Progenitor cell of endocrine pancreas (in vitro differentiated cells): ENCODE results near the gene ATP2B2. TPM values are rescaled to one million over a fixed set of nuclear protein-coding genes. Genes with fewer than 3 reads are reported as not detected.
A peak's percentile ranks its signal among the peaks of the same experiment; 100 is the strongest.

ENCODE experiments used
- DNase-seq: peaks from one replicate; pipeline ENCODE4 v3.0.0; 2021; ENCODE audit warnings: low spot score; ENCODE audit not compliant: unreplicated experiment
- H3K27ac Mint-ChIP-seq: 2 replicates; pipeline ENCODE4 v1.8.0; 2021; ENCODE audit warnings: mild to moderate bottlenecking, moderate library complexity, mixed read lengths
- H3K27me3 Mint-ChIP-seq: 2 replicates; pipeline ENCODE4 v1.8.0; 2021; ENCODE audit warnings: mixed read lengths
- H3K36me3 Mint-ChIP-seq: 2 replicates; pipeline ENCODE4 v1.8.0; 2022; ENCODE audit warnings: mixed read lengths; ENCODE audit not compliant: insufficient read depth
- H3K4me1 Mint-ChIP-seq: 2 replicates; pipeline ENCODE4 v1.8.0; 2021; ENCODE audit warnings: low read depth, mixed read lengths
- H3K4me3 Mint-ChIP-seq: 2 replicates; pipeline ENCODE4 v1.8.0; 2021; ENCODE audit warnings: low read depth, mild to moderate bottlenecking, moderate library complexity, mixed read lengths
- H3K9me3 Mint-ChIP-seq: 2 replicates; pipeline ENCODE4 v1.8.0; 2021; ENCODE audit warnings: low read depth, mixed read lengths
- total RNA-seq: library from RNA; stranded (reverse); gene quantifications from 2 replicates; pipeline ENCODE4 v1.2.1, GENCODE V29; 2021
- TF ChIP-seq, protein P1 (sequence below): fragments of 200-600 bp; sonication (generic); IDR thresholded peaks from one replicate; pipeline ENCODE4 v1.5.0; 2021; ENCODE audit warnings: antibody characterized with exemption, mild to moderate bottlenecking; ENCODE audit not compliant: unreplicated experiment

Gene ATP2B2
- total RNA-seq, 1 donor from 2014 or later: 0.07 TPM

DNA sequence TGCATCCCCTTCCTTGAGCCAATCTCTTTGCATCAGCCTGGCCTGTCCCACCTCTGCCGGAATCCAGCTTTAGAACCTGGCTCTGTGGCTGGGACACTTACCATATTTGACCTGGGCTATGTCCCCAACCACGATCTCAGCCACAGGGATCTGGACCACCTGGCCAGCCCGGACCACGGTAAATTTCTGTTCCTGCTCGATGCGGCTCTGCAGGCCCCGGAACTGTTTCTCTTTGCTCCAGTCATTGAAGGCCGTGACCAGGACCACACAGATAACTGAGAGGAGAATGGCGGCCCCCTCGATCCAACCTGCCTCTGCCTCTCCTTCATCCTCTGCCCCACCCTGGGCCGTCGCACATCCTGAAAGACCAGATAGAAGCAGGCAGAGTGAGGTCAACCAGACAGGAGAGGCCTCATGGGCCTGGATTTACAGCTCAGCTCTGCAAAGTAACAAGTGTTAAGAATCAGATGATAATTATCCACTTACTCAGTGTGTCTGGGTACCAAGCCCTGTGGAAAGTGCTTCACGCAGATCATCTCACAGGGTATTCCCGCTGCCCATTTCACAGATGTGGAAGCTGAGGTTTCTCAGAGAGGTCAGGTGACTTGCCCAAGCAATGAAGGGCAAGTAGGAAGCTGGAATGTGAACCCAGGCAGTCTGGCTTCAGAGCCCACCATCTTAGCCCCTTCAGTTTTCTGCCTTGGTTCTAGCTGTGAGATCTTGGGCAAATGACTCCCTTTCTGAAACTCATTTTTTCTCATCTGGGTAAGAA is 103.2 kb downstream of the ATP2B2 start:
- no peak for DNase-seq
- Mint-ChIP-seq H3K4me1 (no peaks in the 10 kb centered on the region), H3K27me3 (peaks cover 5% of the 10 kb centered on the region), H3K4me3 (no peak overlapping the region), H3K9me3 (no peaks in the 10 kb centered on the region), H3K36me3 (no peaks in the 10 kb centered on the region), H3K27ac (no peak overlapping the region)
- TF ChIP-seq, protein P1, sequence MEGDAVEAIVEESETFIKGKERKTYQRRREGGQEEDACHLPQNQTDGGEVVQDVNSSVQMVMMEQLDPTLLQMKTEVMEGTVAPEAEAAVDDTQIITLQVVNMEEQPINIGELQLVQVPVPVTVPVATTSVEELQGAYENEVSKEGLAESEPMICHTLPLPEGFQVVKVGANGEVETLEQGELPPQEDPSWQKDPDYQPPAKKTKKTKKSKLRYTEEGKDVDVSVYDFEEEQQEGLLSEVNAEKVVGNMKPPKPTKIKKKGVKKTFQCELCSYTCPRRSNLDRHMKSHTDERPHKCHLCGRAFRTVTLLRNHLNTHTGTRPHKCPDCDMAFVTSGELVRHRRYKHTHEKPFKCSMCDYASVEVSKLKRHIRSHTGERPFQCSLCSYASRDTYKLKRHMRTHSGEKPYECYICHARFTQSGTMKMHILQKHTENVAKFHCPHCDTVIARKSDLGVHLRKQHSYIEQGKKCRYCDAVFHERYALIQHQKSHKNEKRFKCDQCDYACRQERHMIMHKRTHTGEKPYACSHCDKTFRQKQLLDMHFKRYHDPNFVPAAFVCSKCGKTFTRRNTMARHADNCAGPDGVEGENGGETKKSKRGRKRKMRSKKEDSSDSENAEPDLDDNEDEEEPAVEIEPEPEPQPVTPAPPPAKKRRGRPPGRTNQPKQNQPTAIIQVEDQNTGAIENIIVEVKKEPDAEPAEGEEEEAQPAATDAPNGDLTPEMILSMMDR: no peak

DNA sequence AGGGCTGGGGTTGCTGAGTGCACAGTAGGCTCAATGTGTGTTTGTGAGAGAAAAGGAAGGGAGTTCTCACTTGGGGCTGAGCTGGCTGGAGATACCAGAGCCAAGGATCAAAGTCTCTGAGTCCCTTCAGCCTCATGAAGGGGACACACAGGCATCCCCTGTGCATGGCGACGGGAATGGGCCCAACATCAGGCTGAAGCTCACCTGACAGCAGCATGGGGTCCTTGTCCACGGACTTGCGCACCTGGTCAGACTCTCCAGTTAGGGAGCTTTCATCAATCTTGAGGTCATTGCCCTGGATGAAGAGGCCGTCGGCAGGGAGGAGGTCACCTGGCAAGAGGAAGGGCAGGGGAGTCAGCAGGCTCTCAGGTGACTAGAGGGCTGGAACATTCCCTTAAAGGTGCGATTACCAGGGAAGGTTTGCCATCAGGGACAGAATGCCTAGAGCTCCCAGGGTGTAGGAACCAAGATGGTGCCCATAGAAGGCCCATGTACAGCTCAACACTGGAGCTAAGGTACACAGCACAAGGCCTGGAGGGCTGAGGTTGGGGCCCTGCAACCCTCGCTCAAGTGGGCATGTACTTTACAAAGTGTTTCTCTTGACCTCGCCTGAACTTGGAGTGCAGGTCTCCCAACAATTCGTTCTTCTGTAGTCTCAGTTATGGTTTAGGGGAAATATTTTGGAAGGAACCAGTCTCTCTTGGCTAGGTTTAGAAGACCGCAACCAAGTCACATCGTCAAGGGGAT is 104.5 kb downstream of the ATP2B2 start:
- no peaks in the 10 kb centered on the region for H3K4me1 Mint-ChIP-seq
- H3K9me3 Mint-ChIP-seq: no peaks in the 10 kb centered on the region
- no peak overlapping the region for H3K27ac Mint-ChIP-seq
- H3K4me3 Mint-ChIP-seq: no peak overlapping the region
- H3K36me3 Mint-ChIP-seq: no peaks in the 10 kb centered on the region
- DNase-seq: no peak
- TF ChIP-seq, protein P1: no peak
- H3K27me3 Mint-ChIP-seq: peaks cover 8% of the 10 kb centered on the region

DNA sequence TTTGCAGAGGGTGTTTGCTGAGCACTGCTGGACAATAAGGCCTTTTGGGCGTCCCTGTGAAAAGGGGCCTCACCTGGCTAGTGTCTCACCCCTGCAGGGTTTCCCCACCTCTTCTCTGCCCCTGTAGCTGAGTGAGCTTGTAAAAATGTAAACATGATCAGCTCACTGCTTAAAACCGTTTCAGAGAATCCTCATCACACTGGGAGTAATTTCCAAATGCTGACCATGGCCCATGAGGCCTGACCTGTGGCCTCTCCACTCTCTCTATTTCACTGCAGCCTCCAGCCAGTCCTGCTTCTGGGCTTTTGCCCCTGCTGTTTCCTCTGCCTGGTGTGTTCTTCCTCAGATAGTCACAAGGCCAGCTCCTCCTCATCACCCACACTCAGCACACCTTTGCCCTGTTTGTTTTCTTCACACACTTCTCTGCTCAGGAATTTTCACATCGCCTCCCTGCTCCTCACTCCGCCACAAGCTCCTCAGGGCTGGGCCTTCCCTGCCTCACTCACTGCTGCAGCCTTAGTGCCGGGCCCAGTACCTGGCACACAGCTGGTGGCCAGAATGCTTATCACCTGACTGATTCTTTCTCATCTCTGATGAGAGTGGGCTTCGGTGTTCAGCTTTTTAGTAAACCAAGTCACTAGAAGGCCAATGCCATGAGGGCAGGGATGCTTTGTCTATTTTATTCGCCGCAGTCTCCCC is 105.2 kb downstream of the ATP2B2 start:
- H3K27me3 Mint-ChIP-seq: peaks cover 9% of the 10 kb centered on the region

DNA sequence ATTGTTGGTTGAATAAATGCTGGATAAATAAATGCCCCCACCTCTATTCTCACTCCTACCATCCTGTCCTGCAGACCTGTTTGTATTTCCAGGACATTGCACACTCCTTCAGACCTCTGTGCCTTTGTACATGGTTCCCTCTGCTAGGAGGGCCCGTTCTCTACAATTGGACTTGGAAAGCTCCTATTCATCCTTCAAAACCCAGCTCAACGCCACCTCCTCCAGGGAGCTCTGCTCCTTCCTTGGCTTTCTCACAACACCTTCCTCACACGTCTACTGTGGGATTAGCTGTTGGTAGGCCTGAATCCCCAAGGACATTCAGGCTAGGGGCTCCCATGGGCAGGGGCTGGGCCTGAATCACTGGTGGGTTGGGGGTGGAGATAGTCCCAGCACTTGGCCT is 105.8 kb downstream of the ATP2B2 start:
- Mint-ChIP-seq H3K9me3 (no peaks in the 10 kb centered on the region), H3K4me3 (no peak overlapping the region), H3K27ac (no peak overlapping the region), H3K36me3 (no peaks in the 10 kb centered on the region), H3K27me3 (peaks cover 11% of the 10 kb centered on the region), H3K4me1 (no peaks in the 10 kb centered on the region)
- TF ChIP-seq, protein P1: no peak
- no peak for DNase-seq

More for the DNA sequence above, 105.2 kb downstream of the ATP2B2 start:
- H3K4me1 Mint-ChIP-seq: no peaks in the 10 kb centered on the region
- H3K9me3 Mint-ChIP-seq: no peaks in the 10 kb centered on the region
- H3K27ac Mint-ChIP-seq: no peak overlapping the region
- no peak for DNase-seq
- H3K36me3 Mint-ChIP-seq: no peaks in the 10 kb centered on the region
- TF ChIP-seq, protein P1: peak; percentile 8
- H3K4me3 Mint-ChIP-seq: no peak overlapping the region

DNA sequence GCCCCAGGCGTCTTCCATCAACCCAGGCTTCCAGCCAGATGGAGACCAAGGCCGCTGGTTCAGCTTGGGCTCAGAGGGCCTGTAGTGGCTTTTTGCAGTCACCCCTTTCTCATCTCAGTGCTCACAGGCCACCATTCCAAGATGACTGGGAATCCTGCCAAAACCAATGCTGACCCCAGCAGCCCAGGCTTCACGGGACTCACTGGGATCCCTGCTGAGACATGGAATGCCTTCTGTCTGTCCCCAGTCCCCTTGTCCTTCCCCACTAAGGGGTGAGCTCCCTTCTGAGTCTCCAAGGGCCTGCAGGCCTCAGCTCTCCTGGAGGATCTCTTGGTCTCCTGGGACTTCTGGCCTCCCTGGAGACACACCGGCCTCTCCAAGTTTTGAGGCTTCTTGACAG is 107.0 kb downstream of the ATP2B2 start:
- H3K9me3 Mint-ChIP-seq: no peaks in the 10 kb centered on the region
- no peaks in the 10 kb centered on the region for H3K36me3 Mint-ChIP-seq
- H3K27me3 Mint-ChIP-seq: peaks cover 11% of the 10 kb centered on the region
- DNase-seq: no peak
- TF ChIP-seq, protein P1: no peak
- no peak overlapping the region for H3K4me3 Mint-ChIP-seq
- H3K4me1 Mint-ChIP-seq: no peaks in the 10 kb centered on the region
- no peak overlapping the region for H3K27ac Mint-ChIP-seq
